ENCODE measurements around the gene SRSF7.
A peak's percentile ranks its signal among the peaks of the same experiment; 100 is the strongest.

GRCh38 chr2:38797250-38797676 lies 46.1 kb upstream of the SRSF7 start:
- TF ChIP-seq TSHZ2 (CRISPR knock-in tag; IDR thresholded peaks at IDR 0.05) (no peak), ZFP30 (CRISPR knock-in tag; IDR thresholded peaks at IDR 0.05) (no peak), POU6F1 (CRISPR knock-in tag; IDR thresholded peaks at IDR 0.05; ENCODE audit: borderline replicate concordance, low read depth) (no peak), ARNTL (CRISPR knock-in tag; IDR thresholded peaks at IDR 0.05; ENCODE audit: borderline replicate concordance, low read depth) (no peak), OSR1 (CRISPR knock-in tag; IDR thresholded peaks at IDR 0.05) (no peak), ZFP3 (CRISPR knock-in tag; IDR thresholded peaks at IDR 0.05) (peak; percentile 75), CSDC2 (CRISPR knock-in tag; IDR thresholded peaks at IDR 0.05) (no peak)

Data from SK-N-SH treated with all-trans-retinoic acid at 6 μM for 48 hours (cell line).